Fibroblast of lung (primary cell): ENCODE measurements around the gene LRP1.

Experiments
- CTCF ChIP-seq, 2 donors: IDR thresholded peaks in 1 of 2; conservative IDR thresholded peaks in 1 of 2; 1 replicate in 1 of 2; 2 replicates in 1 of 2; pipeline ENCODE4 v1.5.1; 2011 to 2012; ENCODE audit warnings: low read length in 2 of 2, control low read depth in 1 of 2, inconsistent platforms in 1 of 2, low read depth in 1 of 2, mild to moderate bottlenecking in 1 of 2
- EZH2 ChIP-seq: IDR thresholded peaks from 2 replicates; pipeline ENCODE4 v1.5.1; 2012; ENCODE audit warnings: low read length, control low read depth, mild to moderate bottlenecking; ENCODE audit errors: missing control alignments

GRCh38 chr12:57237932-57238853 lies 109.9 kb downstream of the LRP1 start:
- TF ChIP-seq EZH2: no peak
- no peak for TF ChIP-seq CTCF (conservative IDR thresholded peaks at IDR 0.05 in 1 of 2, IDR thresholded peaks at IDR 0.05 in 1 of 2; ENCODE audit: low read depth in 1 of 2, low read length in 2 of 2)
